GM12878 (cell line): ENCODE results near the gene S100B. TPM values are rescaled to one million over a fixed set of nuclear protein-coding genes. Genes with fewer than 3 reads are reported as not detected.

Source experiments
- ATAC-seq: fragments of 200-7000 bp; cut with Tn5 transposase; 3 replicates; pipeline ENCODE4 v1.9.1; 2020; ENCODE audit warnings: mild to moderate bottlenecking, moderate library complexity
- BruUV-seq: library from RNA; stranded (reverse); fragments of 400-500 nt; replicated peaks from 2 replicates; lab custom pipeline; 2021; lab: Mats Ljungman, UMichigan
- CTCF ChIA-PET: fragments of 300-600 bp; sonication (Branson Sonifier 250); formaldehyde crosslinking; extraction: SDS; loops from one replicate; lab custom pipeline; 2021; ENCODE audit warnings: inconsistent platforms; lab: Yijun Ruan, JAX
- POLR2A ChIA-PET: fragments of 350-600 bp; formaldehyde crosslinking; extraction: SDS; loops from one replicate; lab custom pipeline; 2021; ENCODE audit warnings: inconsistent platforms; lab: Charles Lee
- RAD21 ChIA-PET: fragments of 300-600 bp; sonication (Branson Sonifier 250); formaldehyde crosslinking; loops from one replicate; lab custom pipeline; 2023; ENCODE audit warnings: antibody characterized with exemption; ENCODE audit not compliant: unreplicated experiment; lab: Charles Lee
- SMC1A ChIA-PET: fragments of 300-600 bp; sonication (Branson Sonifier 250); formaldehyde crosslinking; loops from one replicate; lab custom pipeline; 2023; ENCODE audit not compliant: unreplicated experiment, uncharacterized antibody; lab: Charles Lee
- DNase-seq: peaks from one replicate; pipeline ENCODE4 v3.0.0-alpha.2; 2011; ENCODE audit warnings: low read depth, low spot score
- FAIRE-seq: peaks from 3 replicates; lab custom pipeline; 2011; peaks lifted over from hg19 to GRCh38; lab: Jason Lieb, UNC
- H2AFZ ChIP-seq: 2 replicates; pipeline ENCODE4 v1.6.0; 2011; ENCODE audit warnings: low read depth, low read length, control low read depth; ENCODE audit not compliant: control insufficient read depth
- H3K27ac ChIP-seq: 2 replicates; pipeline ENCODE4 v1.5.1; 2011; ENCODE audit warnings: control low read depth; ENCODE audit not compliant: control insufficient read depth, insufficient read depth
- H3K27me3 ChIP-seq, 2 experiments: replicated peaks in 1 of 2; 2 replicates each; pipeline versions ENCODE4 v1.6.0 to v1.6.1; 2011; ENCODE audit warnings: low read length in 1 of 2; ENCODE audit not compliant: control insufficient read depth in 2 of 2, insufficient read depth in 2 of 2
- H3K36me3 ChIP-seq, 2 experiments: 2 replicates each; pipeline ENCODE4 v1.5.1; 2011; ENCODE audit warnings: low read length in 1 of 2; ENCODE audit not compliant: control insufficient read depth in 2 of 2, insufficient read depth in 2 of 2
- H3K4me1 ChIP-seq: 2 replicates; pipeline ENCODE4 v1.6.1; 2011; ENCODE audit warnings: mild to moderate bottlenecking, low read length, moderate library complexity, mixed read lengths; ENCODE audit not compliant: control insufficient read depth, insufficient read depth
- H3K4me2 ChIP-seq: 2 replicates; pipeline ENCODE4 v1.6.0; 2011; ENCODE audit warnings: control low read depth; ENCODE audit not compliant: control insufficient read depth, insufficient read depth
- H3K4me3 ChIP-seq: fragments of 200-600 bp; sonication (generic); 2 replicates; pipeline ENCODE4 v1.5.1; 2016
- H3K79me2 ChIP-seq: 2 replicates; pipeline ENCODE4 v1.6.0; 2011; ENCODE audit warnings: low read length; ENCODE audit not compliant: control insufficient read depth, insufficient read depth
- H3K9ac ChIP-seq: 2 replicates; pipeline ENCODE4 v1.8.0; 2011; ENCODE audit warnings: low read length, control low read depth, mixed read lengths; ENCODE audit not compliant: control insufficient read depth, insufficient read depth
- H3K9me3 ChIP-seq: replicated peaks from 3 replicates; pipeline ENCODE4 v1.5.1; 2011; ENCODE audit warnings: mild to moderate bottlenecking, low read length; ENCODE audit not compliant: control insufficient read depth, insufficient read depth
- H4K20me1 ChIP-seq: 2 replicates; pipeline ENCODE4 v1.6.0; 2011; ENCODE audit not compliant: control insufficient read depth, insufficient read depth
- BRCA1 ChIP-seq: IDR thresholded peaks from 2 replicates; pipeline ENCODE4 v1.6.1; 2011; ENCODE audit warnings: low read depth, low read length, improper control_type of control experiment
- JUND ChIP-seq: IDR thresholded peaks from 2 replicates; pipeline ENCODE4 v1.6.1; 2012; ENCODE audit warnings: low read depth, mild to moderate bottlenecking, low read length, improper control_type of control experiment, moderate library complexity
- MXI1 ChIP-seq: fragments of 150-350 bp; IDR thresholded peaks from 2 replicates; pipeline ENCODE4 v1.6.1; 2011; ENCODE audit warnings: low read depth, mild to moderate bottlenecking, inconsistent platforms, low read length, improper control_type of control experiment
- ZBTB40 ChIP-seq: fragments of 450-650 bp; IDR thresholded peaks from 2 replicates; pipeline ENCODE4 v1.6.1; 2016; ENCODE audit warnings: mild to moderate bottlenecking, moderate library complexity, borderline replicate concordance
- WGBS: methylation state at CpG from one replicate; pipeline ENCODE4 v1.1.6; 2016; ENCODE audit warnings: low lambda C conversion rate; ENCODE audit not compliant: insufficient replicate concordance, insufficient coverage; ENCODE audit errors: missing lambda C conversion rate; 5-methylcytosine and 5-hydroxymethylcytosine counted together
- in situ Hi-C: fragments of 300-500 bp; cut with MboI; formaldehyde crosslinking; loops from 9 replicates; pipeline ENCODE4 v1.14.3; 2018; ENCODE audit warnings: mixed read lengths
- intact Hi-C: fragments of 100-400 bp; cut with micrococcal nuclease; formaldehyde crosslinking; loops from one replicate; pipeline ENCODE4 v1.14.2; 2022; ENCODE audit not compliant: unreplicated experiment
- polyA plus RNA-seq, 11 experiments: library from polyadenylated mRNA; depleted of rRNA in 4 of 11; unstranded in 6 of 11; stranded (reverse) in 5 of 11; fragments of >200 nt; fragmentation: Nextera tagmentation in 4 of 11; fragmentation: Illumina TruSeq in 1 of 11; extraction: Ambion mirVana in 4 of 11; extraction: Trizol in 1 of 11; gene quantifications; 1 replicate in 1 of 11; 2 replicates in 10 of 11; pipeline versions ENCODE4 v1.2.1 to v1.2.3, GENCODE V29; 2011 to 2016; ENCODE audit warnings: inconsistent platforms in 2 of 11, missing spikeins in 2 of 11, low read depth in 1 of 11
- total RNA-seq, 4 experiments: library from RNA; depleted of rRNA in 3 of 4; stranded (reverse); fragments of >200 nt in 3 of 4; fragmentation: Illumina TruSeq in 1 of 4; extraction: Trizol in 1 of 4; gene quantifications; 2 replicates each; pipeline versions ENCODE4 v1.2.1 to v1.2.3, GENCODE V29; 2013 to 2021
- TF ChIP-seq, protein P1 (sequence below): IDR thresholded peaks from 2 replicates; pipeline ENCODE4 v1.6.1; 2012; ENCODE audit warnings: low read depth, low read length, improper control_type of control experiment
- TF ChIP-seq, protein P2 (sequence below): fragments of 450-650 bp; IDR thresholded peaks from 2 replicates; pipeline ENCODE4 v1.6.1; 2017; ENCODE audit warnings: antibody characterized with exemption, mild to moderate bottlenecking, moderate library complexity
- TF ChIP-seq, protein P3 (sequence below): fragments of 450-650 bp; formaldehyde crosslinking; IDR thresholded peaks from 2 replicates; pipeline ENCODE4 v1.5.0; 2022; ENCODE audit warnings: mild to moderate bottlenecking, missing genetic modification characterization

S100B gene
- total and polyA plus RNA-seq, 10 of the 15 experiments (the other 5 are each of a cell fraction or from before 2014, with no cell fraction given), result 0.11 to 0.22 TPM; not detected in 8

GRCh38 chr21:46551636-46552241 lies 53.1 kb downstream of the S100B start:
- no peak for ATAC-seq
- no peak for FAIRE-seq
- no peaks in the 10 kb centered on the region for H4K20me1 ChIP-seq
- H3K4me1 ChIP-seq, result no peaks in the 10 kb centered on the region; the same call in 1 of the 2 replicates
- peaks cover 4 to 12% of the 10 kb centered on the region in 2 experiments; a peak in 3 of 4 replicates for H3K36me3 ChIP-seq
- POLR2A ChIA-PET, result interaction anchor here (0.5 to 1.0 kb wide), 2 partner anchors 8 to 193 kb away, joined by 3 to 4 read pairs; no protein-coding TSS in a partner anchor
- CTCF ChIA-PET, result interaction anchor here (1.0 kb wide), 2 partner anchors 9 to 57 kb away, joined by 3 read pairs; no protein-coding TSS in a partner anchor
- no peaks in the 10 kb centered on the region for H3K79me2 ChIP-seq
- H3K9ac ChIP-seq, result no peak overlapping the region
- in situ Hi-C loops, result no loop called here
- SMC1A ChIA-PET, result interaction anchor here (0.8 kb wide), 1 partner anchor 24 kb away, joined by 3 read pairs; no protein-coding TSS in a partner anchor
- DNase-seq, result no peak
- no peaks in the 10 kb centered on the region for H3K9me3 ChIP-seq
- no peak overlapping the region for H3K27ac ChIP-seq
- H3K27me3 ChIP-seq, result no peaks in the 10 kb centered on the region
- H3K4me2 ChIP-seq, result no peak overlapping the region
- WGBS, result 33% methylated on average over 23 of the region's 24 CpGs
- no TSS peak for BruUV-seq
- intact Hi-C loops, result no loop called here
- RAD21 ChIA-PET, result no interaction called here
- H3K4me3 ChIP-seq, result no peak overlapping the region
- no peak overlapping the region for H2AFZ ChIP-seq
- no peak for TF ChIP-seq ZBTB40
- no peak for TF ChIP-seq BRCA1
- TF ChIP-seq MXI1, result no peak
- no peak for TF ChIP-seq JUND
- TF ChIP-seq, protein P1, sequence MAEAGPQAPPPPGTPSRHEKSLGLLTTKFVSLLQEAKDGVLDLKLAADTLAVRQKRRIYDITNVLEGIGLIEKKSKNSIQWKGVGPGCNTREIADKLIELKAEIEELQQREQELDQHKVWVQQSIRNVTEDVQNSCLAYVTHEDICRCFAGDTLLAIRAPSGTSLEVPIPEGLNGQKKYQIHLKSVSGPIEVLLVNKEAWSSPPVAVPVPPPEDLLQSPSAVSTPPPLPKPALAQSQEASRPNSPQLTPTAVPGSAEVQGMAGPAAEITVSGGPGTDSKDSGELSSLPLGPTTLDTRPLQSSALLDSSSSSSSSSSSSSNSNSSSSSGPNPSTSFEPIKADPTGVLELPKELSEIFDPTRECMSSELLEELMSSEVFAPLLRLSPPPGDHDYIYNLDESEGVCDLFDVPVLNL, result no peak
- TF ChIP-seq, protein P2, sequence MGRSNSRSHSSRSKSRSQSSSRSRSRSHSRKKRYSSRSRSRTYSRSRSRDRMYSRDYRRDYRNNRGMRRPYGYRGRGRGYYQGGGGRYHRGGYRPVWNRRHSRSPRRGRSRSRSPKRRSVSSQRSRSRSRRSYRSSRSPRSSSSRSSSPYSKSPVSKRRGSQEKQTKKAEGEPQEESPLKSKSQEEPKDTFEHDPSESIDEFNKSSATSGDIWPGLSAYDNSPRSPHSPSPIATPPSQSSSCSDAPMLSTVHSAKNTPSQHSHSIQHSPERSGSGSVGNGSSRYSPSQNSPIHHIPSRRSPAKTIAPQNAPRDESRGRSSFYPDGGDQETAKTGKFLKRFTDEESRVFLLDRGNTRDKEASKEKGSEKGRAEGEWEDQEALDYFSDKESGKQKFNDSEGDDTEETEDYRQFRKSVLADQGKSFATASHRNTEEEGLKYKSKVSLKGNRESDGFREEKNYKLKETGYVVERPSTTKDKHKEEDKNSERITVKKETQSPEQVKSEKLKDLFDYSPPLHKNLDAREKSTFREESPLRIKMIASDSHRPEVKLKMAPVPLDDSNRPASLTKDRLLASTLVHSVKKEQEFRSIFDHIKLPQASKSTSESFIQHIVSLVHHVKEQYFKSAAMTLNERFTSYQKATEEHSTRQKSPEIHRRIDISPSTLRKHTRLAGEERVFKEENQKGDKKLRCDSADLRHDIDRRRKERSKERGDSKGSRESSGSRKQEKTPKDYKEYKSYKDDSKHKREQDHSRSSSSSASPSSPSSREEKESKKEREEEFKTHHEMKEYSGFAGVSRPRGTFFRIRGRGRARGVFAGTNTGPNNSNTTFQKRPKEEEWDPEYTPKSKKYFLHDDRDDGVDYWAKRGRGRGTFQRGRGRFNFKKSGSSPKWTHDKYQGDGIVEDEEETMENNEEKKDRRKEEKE, result no peak
- TF ChIP-seq, protein P3, sequence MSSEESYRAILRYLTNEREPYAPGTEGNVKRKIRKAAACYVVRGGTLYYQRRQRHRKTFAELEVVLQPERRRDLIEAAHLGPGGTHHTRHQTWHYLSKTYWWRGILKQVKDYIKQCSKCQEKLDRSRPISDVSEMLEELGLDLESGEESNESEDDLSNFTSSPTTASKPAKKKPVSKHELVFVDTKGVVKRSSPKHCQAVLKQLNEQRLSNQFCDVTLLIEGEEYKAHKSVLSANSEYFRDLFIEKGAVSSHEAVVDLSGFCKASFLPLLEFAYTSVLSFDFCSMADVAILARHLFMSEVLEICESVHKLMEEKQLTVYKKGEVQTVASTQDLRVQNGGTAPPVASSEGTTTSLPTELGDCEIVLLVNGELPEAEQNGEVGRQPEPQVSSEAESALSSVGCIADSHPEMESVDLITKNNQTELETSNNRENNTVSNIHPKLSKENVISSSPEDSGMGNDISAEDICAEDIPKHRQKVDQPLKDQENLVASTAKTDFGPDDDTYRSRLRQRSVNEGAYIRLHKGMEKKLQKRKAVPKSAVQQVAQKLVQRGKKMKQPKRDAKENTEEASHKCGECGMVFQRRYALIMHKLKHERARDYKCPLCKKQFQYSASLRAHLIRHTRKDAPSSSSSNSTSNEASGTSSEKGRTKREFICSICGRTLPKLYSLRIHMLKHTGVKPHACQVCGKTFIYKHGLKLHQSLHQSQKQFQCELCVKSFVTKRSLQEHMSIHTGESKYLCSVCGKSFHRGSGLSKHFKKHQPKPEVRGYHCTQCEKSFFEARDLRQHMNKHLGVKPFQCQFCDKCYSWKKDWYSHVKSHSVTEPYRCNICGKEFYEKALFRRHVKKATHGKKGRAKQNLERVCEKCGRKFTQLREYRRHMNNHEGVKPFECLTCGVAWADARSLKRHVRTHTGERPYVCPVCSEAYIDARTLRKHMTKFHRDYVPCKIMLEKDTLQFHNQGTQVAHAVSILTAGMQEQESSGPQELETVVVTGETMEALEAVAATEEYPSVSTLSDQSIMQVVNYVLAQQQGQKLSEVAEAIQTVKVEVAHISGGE, result no peak
